EH (cell line): ENCODE measurements around the gene AADACL4.
"Not testable (repeated sequence)": the region's sequence is repeated elsewhere in the genome, so short reads cannot be mapped to it uniquely, and the experiment has no call there.

Experiments used
- DNase-seq: peaks from one replicate; pipeline ENCODE4 v3.0.0-alpha.2; 2015; ENCODE audit warnings: low read depth

Gene AADACL4

DNA sequence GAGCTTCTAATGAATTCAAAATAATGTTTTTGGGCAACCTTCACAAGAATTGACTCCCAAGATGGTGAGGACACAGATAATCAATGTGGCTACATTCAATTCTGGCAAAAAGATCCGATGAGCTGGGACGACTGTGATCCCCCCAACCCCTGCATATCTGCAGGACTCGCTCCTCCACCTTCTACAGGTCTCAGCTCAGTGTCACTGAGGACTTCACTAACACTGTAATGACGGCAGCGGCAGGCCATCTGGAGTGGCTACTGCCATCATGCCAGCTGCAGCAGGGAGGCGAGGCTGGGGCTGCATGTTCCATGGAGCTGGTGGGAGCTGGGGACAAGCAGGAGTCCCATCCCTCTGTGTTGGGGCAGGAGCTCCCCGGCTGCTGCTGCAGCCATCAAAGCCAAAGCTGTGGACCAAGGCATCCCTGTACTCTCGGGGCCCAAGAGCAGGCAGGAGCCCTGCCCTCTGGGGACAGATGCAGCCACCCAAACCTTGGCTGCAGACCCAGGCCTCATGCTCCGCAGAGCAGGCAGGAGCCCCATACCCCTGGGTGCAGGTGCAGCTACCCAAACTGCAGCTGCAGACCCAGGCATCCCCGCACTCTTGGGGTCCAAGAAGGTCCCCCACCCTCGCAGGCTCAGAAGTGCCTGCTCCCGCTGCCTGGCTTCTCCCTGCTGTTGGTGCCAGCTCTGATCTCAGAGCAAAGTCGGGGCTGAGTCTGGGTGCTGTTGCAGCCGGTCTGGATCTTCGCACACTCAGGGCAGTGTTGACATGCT, 13.7 kb upstream of the AADACL4 start:
- no peak for DNase-seq

DNA sequence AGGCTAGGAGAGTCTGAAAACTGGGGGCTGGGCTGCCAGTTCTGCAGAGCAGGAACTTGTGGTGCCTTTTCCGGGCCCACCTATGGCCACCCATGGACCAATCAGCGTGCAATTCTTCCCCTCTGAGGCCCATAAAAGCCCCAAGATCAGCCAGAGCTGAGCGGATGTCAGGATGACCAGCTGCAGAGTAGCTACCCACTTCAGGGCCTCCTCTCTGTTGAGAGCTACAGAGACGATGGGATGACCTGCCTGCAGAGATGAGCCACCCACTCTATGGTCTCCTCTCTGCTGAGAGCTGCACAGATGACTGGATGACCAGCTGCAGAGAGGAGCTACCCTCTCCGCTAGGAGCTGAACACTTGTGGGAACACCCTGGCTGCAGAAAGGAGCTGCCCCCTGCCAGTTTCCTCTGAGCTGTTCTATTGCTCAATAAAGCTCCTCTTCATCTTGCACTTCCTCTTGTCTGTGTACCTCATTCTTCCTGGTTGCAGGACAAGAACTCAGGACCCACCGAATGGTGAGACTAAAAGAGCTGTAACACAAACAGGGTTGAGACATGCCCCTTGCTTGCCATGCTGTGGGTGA, 12.8 kb upstream of the AADACL4 start:
- peak; percentile 17 for DNase-seq

GRCh38 chr1:12631571-12631970, 12.3 kb upstream of the AADACL4 start:
- DNase-seq = no peak

GRCh38 chr1:12634156-12634555, 9.7 kb upstream of the AADACL4 start:
- no peak for DNase-seq

DNA sequence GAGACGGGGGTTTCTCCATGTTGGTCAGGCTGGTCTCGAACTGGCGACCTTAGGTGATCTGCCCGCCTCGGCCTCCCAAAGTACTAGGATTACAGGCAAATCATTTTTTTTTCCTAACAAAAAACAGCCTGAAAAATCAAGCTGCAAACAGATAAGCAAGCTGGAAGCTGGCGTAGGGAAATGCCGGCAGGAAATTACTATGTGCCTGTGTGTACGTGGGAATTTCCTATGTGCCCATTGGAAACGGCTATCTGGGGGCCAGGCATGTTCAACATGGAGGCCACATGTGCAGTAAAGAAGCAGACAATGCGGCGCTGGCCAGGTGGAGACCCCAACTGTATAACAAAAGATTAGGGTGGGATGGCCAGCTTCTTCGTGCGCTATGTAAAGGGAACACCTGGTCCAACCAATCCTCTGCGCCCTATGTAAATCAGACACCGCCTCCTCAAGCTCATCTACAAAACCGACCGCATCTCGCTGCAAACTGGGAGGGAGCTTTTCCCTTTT, 9.1 kb upstream of the AADACL4 start:
- no peak for DNase-seq

DNA sequence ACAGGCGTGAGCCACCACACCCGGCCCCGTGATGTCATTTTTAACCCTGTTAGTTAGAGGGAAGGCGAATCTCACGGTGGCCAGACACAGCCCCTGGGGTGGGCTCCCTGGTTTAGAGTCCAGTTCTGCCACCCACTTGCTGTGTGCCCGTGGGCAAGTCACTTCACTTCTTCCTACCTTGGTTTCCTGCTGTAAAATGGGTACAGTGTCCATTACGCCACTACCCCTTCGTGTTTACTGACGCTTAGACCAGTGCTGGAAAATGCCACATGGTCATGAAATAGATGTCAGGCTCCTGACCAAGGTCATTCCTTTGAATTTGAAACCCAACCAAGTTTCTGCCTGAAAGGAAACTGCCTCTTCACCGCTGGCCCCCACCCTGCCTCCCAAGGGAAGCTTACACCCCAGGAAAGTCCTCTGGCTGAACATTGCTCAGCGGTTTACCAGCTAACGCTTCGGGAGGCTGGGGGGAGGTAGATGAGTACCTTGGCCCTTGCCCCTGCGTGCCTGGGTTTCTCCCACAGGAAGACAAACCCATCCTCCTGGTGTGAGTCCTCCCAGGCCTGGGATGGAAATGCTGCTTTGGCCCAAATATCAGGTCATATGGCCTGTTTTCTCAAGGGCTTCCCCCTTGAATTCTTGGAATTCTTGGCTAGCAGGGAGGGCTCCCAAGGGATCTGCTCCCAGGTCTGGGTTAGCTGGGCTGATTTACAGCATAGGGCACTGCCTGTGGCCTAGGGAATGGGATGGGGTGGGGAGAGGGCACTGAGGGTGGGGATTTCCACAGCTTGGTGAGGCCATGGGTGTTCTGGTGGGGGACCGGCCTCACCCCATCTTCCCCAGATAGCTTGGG, 7.6 kb upstream of the AADACL4 start:
- DNase-seq = peak; percentile 72

GRCh38 chr1:12637693-12638092, 6.2 kb upstream of the AADACL4 start:
- no peak for DNase-seq

DNA sequence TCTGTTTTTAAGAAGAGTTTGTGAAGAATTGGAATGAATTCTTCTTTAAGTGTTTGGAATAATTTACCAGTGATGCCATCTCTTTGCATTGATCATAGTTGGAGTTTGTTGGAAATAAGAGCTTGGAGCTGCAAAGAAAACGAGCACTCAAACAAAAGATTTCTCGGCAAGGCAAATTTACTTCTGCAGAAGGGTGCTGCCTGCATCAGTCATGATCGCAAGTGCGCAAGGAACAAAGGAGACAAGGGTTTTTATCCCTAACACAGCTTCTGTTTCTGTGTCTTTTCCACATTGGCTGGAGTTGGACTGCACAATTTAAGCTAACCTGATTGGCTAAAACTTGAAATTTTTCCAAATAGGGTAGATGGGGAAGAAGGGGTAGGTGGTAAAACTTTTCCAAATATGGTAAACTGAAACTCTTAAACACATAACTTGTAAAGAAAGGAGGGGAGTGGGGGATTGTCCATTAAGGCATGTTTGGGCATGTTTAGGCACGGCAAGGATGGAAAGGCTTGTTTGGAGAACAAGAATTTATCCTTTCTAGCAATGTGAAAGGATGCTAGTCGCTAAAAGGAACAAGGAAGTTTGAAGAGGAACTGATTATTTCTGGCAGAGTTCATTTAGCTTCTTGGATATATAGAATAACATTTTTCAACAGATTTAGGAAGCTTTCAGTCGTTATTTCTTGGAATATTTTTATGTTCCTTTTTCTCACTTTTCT, 3.5 kb upstream of the AADACL4 start:
- DNase-seq = no peak

GRCh38 chr1:12640958-12641272, 3.0 kb upstream of the AADACL4 start:
- no peak for DNase-seq

GRCh38 chr1:12643079-12643478, 806 bp upstream of the AADACL4 start:
- DNase-seq = no peak

GRCh38 chr1:12644237-12644636, 352 bp downstream of the AADACL4 start:
- DNase-seq = no peak

GRCh38 chr1:12644829-12645228, 944 bp downstream of the AADACL4 start:
- DNase-seq = no peak

DNA sequence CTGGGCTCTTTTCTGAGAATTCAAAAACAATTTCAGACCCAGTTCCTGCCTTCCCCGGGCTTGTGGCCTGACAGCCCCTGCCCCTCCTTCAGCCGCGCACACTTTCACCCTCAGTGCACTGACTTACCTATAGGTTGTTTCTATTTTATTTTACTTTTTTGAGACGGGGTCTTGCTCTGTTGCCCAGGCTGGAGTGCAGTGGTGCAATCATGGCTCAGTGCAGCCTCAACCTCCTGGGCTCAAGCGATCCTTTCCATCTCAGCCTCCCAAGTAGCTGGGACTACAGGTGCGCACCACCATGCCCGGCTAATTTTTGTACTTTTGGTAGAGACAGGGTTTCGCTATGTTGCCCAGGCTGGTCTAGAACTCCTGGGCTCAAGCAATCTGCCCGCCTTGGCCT, 1.5 kb downstream of the AADACL4 start:
- not testable (repeated sequence) for DNase-seq

DNA sequence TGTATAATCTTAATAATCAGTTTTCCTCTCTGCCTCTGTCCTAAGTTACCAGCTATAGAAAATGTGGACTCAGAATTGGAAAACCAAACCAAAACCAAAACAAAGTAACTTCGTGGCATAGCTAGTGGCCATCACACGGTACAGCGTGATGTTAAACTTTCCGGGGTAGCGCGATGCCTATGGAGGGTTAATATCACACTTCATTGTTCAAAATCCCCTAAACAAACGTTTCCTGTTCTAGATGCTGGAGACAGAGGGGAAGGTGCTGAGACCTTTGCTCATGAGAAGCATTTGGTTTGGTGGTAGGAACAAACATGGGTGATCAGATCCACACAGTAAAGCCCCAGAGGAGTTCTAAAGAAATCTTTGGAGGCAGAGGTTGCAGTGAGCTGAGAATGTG, 4.9 kb downstream of the AADACL4 start:
- DNase-seq = no peak

- DNase-seq = peak; percentile 84
Observed at GRCh38 chr1:12649971-12650421, 6.1 kb downstream of the AADACL4 start.

DNA sequence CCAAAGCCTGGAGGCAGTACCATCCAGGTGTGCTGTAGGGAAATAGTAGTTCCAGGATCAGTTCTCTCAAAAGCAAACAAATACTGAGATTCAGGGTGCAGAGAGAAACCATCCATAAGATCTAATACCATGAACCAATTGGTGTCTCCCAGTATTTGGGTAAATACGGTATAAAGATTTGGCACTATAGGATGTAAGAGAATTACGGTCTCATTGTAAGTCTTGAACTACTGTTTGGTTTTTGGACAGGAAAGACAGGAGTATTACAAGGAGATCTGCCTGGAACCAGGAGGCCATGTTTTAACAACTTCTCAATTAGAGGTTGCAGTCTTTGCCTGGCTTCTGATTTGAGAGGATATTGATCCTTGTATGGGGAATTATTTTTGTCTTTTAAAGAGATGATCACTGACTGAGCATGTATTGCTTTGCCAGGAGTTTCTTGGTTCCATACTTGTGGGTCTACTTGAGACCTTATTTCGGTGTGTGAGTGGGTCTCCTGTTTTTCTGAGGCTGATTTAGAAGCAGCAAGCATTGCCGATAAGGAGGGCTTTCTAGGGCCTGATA, 10.2 kb downstream of the AADACL4 start:
- DNase-seq = no peak

DNA sequence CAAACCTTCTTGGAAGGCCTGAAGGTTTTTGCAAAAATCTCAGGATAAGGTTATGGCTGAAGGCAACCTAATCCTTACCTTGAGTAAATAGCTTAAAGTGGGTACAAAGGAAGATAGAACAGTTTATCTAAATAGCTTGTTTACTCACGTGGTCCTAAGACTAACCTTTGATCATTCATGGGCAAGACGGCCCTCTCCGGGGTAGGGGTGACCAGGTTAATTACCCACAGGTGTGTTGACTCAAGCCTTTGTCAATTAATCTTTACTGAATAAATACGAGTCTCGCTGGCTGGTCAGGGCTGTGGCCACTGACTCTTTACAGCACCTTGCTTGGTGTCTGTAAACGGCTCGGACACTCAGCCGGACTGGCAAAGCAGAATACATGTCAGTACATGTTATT, 10.8 kb downstream of the AADACL4 start:
- no peak for DNase-seq

- DNase-seq = no peak
Observed at GRCh38 chr1:12656575-12656974, 12.7 kb downstream of the AADACL4 start.

DNA sequence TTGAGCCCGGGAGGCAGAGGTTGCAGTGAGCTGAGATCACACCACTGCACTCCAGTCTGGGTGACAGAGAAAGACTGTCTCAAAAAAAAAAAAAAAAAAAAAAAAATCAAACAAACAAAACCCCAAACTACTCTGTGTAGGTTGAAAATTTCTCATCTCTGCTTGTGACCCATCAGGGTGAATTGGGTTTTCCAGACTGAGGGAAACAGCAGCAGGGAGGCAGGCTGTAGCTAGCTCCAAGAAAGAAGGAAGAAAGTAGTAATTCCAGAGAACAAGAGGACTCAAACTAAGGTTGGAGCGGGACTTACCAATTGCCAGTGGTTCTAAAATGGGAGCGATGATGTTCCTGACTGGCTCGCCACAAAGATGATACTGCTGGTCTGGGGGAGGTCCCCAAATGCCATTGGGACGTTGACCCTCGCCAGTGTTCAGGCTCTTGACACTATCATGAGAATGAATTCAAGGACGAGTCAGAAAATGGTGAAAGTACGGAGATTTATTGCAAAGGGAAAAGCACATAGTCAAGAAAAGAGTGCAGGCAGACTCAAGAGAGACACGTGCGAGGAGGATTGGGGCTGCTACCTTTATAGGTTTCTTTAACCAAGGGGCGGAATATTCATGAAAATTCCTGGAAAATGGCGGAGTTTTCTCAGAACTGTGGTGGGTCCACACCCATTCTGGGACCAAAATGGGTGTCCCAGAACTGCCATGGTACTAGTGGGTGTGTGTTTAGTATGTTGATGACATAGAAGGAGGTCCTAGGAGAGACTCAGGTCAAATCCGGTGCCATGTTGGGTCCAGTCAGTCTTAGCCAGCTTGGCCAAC, 13.4 kb downstream of the AADACL4 start:
- DNase-seq = no peak

DNA sequence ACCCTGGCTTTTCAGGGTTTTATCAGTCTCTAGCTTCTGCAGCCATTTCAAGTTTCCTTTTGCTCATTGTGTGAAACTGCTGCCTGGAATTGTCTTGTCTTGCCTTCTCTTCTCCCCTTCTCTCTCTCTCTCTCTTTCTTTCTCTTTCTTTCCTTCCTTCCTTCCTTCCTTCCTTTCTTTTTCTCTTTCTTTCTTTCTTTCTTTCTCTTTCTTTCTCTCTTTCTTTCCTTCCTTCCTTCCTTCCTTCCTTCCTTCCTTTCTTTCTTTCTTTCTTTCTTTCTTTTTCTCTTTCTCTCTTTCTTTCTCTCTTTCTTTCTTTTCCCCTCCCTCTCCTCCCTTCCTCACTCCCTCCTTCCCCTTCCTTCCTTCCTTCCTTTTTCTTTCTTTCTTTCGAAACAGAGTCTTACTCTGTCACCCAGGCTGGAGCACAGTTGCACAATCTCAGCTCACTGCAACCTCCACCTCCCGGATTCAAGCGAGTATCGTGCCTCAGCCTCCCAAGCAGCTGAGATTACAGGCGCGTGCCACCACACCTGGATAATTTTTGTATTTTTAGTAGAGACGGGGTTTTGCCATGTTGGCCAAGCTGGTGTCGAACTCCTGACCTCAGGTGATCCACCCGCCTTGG, 14.1 kb downstream of the AADACL4 start:
- not testable (repeated sequence) for DNase-seq
